GM06990 (cell line): Measurements from ENCODE around the gene LRRC73.

Source experiments
- DNase-seq: peaks from one replicate; pipeline ENCODE4 v3.0.0-alpha.2; 2011; ENCODE audit not compliant: insufficient read length; ENCODE audit errors: extremely low read depth
- H3K27me3 ChIP-seq: replicated peaks from 2 replicates; pipeline ENCODE4 v1.6.0; 2011; ENCODE audit warnings: low read length; ENCODE audit not compliant: control insufficient read depth, insufficient read depth
- H3K36me3 ChIP-seq: 2 replicates; pipeline ENCODE4 v1.5.1; 2011; ENCODE audit warnings: low read length; ENCODE audit not compliant: control insufficient read depth, insufficient read depth
- H3K4me3 ChIP-seq: replicated peaks from 2 replicates; pipeline ENCODE4 v1.5.1; 2011; ENCODE audit warnings: low read depth, mild to moderate bottlenecking, control low read depth, low read length
- TF ChIP-seq, protein P1 (sequence below): IDR thresholded peaks from 2 replicates; pipeline ENCODE4 v1.5.1; 2011; ENCODE audit warnings: low read length, control low read depth, mild to moderate bottlenecking, inconsistent platforms; ENCODE audit not compliant: insufficient read depth, poor library complexity, severe bottlenecking

Gene LRRC73

DNA sequence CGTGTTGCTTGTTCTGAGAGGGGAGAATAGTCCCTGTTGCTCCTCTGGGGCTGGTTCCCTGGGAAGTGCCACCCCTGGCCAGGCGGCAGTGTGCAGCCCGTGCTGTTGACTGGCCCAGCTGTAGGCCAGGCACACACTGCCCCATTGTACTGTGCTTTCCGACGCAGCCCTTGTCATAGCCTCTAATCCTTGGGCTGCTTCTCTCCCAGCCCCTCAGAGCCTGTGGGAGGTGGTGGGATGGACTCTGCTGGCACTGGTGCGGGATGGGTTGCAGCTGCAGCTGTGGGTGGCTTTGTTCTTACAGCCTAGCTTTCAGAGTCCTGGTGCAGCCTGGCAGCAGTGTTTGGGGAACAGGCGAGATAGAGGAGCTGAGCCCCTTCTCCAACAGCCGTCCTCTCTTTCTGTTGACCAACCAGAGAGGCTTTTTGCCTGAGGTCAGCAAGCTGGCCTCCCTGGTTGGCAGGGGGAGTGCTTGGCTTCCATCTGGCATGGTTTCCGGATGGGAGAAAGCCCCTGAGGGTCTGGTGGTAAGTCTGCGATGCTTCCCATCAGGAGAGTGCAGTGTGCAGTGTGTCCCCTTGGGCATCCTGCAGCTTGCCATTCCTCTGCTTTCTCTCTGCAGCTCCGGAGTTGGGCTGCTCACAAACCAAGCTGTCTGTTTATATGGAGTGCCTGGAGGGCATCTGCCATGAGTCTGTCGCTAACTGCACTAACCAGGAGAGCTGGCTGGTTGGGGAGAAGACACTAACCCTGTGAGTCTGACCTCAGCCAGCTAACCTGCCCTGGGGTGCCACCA is 20.7 kb downstream of the LRRC73 start:
- TF ChIP-seq, protein P1, sequence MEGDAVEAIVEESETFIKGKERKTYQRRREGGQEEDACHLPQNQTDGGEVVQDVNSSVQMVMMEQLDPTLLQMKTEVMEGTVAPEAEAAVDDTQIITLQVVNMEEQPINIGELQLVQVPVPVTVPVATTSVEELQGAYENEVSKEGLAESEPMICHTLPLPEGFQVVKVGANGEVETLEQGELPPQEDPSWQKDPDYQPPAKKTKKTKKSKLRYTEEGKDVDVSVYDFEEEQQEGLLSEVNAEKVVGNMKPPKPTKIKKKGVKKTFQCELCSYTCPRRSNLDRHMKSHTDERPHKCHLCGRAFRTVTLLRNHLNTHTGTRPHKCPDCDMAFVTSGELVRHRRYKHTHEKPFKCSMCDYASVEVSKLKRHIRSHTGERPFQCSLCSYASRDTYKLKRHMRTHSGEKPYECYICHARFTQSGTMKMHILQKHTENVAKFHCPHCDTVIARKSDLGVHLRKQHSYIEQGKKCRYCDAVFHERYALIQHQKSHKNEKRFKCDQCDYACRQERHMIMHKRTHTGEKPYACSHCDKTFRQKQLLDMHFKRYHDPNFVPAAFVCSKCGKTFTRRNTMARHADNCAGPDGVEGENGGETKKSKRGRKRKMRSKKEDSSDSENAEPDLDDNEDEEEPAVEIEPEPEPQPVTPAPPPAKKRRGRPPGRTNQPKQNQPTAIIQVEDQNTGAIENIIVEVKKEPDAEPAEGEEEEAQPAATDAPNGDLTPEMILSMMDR, result no peak
- Histone ChIP-seq H3K4me3 (no peak overlapping the region), H3K36me3 (peaks cover 5% of the 10 kb centered on the region), H3K27me3 (no peaks in the 10 kb centered on the region)
- DNase-seq, result no peak

DNA sequence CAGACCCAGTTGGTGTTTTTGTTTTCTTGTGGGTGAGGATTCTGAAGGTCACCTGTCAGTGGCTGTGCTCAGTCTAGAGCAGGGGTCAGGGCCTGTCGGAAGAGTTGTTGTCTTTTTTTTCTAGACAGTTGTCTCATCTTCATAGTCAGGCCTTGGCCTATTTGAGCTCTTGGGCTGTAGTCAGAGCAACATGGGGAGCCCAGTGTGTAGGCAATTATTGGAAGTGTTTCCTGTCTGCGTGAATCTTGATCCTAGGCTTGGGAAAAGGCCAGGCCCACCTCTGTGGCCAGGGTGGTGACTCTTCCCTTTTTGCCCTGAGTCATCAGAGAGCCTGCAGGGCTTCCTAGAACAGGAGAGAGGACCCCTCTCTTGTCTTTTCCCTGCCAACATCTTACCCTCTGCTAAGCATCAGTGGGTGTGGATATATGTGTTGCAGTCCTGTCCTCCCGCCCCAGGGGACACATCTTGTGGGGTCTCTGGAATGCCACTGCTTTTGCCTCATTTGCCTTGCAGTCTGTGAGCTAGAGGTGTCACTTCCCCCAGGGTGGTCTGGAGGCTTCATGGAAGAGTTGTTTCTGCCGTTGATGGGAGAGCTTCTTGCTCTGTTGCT is 21.4 kb downstream of the LRRC73 start:
- DNase-seq, result no peak
- Histone ChIP-seq H3K27me3 (no peaks in the 10 kb centered on the region), H3K36me3 (peaks cover 5% of the 10 kb centered on the region), H3K4me3 (no peak overlapping the region)
- TF ChIP-seq, protein P1, result no peak

DNA sequence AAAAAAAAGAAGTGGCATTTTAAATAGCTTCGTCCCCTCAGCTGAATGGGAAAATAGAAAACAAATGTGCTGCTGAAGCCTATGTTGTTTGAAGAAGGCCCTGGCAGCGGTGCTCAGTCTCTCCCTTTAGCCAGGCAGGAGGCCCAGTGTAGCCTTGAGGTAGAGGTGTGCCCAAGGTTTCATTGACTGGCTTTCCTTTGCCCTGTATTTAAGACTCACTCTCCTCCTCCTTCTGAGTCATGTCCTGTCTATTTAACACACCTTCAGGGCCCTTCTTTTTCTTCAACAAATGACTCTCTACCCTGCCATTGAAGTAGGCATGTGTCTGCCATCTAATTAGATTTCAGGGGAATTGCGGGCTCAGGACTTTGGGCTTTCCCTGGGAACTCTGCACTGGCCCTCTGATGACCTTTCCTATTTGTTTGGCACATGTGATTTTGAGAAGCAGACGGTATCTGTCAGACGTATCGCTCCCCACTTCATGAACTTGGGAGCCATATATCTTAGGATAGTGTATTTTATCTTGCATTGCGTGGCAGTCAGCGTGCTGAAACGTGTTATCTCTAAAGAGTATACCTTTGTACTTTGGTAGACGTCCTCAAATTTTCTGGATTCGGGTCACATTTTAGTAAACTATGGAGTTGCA is 28.4 kb downstream of the LRRC73 start:
- Histone ChIP-seq H3K36me3 (no peaks in the 10 kb centered on the region; the same call in none of the 2 replicates), H3K4me3 (no peak overlapping the region), H3K27me3 (no peaks in the 10 kb centered on the region)
- TF ChIP-seq, protein P1, result no peak
- DNase-seq, result no peak

DNA sequence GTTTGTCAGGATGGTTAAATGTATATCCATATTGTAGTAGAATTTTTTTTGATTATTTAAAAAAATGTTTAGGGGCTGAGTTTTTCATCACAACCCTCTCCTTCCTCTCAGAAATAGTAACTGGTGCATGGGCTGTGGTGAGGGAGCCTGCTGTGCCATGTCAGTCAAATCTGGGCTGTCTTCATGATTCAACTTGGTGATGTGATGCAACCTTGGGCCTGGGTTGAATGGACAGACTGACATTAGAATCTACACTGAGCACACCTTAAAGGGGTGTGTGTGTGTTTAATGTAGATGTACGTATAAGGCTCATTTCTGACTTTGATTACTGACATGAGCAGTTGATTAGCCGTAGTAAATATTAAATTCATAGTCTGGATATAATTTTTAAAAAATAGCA is 29.1 kb downstream of the LRRC73 start:
- no peaks in the 10 kb centered on the region for H3K27me3 ChIP-seq
- H3K4me3 ChIP-seq, result no peak overlapping the region
- no peak for DNase-seq
- TF ChIP-seq, protein P1, result no peak
- H3K36me3 ChIP-seq, result no peaks in the 10 kb centered on the region; the same call in none of the 2 replicates

DNA sequence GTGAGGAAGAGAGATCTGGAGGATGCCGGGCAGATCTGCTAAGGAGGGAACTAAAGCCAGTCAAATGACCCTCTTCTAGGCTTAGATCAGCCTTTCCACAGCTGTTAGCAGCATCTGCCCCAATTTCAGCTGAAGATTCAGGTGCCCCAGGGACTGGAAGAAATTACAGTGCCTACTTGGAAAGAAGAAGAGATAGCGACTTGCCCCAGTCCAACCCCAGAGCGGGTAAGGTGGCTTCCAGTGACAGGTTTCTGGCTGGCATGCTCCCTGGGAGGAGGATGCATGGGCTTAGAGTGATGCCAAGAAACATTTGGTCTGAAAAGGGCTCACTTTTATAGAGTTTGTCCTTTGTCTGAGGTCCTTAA is 32.2 kb downstream of the LRRC73 start:
- no peaks in the 10 kb centered on the region for H3K27me3 ChIP-seq
- H3K36me3 ChIP-seq, result no peaks in the 10 kb centered on the region; the same call in none of the 2 replicates
- DNase-seq, result no peak
- TF ChIP-seq, protein P1, result no peak
- peak overlapping the region; percentile 74 for H3K4me3 ChIP-seq
